Islet precursor cell (in vitro differentiated cells): ENCODE data around the gene CADM2.

Experiments
- DNase-seq: peaks from one replicate; pipeline ENCODE4 v3.0.0-alpha.2; 2018

Gene CADM2

DNA sequence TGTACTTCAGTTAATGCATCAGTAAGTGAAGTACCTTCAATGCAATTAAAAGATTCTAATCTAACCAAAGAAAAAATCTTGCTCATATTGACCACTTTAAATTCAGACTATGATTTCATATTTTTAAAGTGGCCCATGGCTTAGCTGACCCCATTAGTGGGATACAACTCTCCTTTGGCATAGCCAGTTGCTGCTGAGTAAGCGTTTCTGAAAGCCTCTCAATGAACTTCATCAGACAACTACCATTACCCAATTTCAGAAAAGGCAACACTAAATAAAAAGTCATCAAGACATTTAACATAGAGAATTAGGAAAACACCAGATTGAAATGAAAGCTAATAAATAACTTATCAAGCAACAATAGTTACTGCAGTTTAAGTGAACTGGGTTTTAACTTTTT is 27.0 kb downstream of the CADM2 start:
- no peak for DNase-seq

DNA sequence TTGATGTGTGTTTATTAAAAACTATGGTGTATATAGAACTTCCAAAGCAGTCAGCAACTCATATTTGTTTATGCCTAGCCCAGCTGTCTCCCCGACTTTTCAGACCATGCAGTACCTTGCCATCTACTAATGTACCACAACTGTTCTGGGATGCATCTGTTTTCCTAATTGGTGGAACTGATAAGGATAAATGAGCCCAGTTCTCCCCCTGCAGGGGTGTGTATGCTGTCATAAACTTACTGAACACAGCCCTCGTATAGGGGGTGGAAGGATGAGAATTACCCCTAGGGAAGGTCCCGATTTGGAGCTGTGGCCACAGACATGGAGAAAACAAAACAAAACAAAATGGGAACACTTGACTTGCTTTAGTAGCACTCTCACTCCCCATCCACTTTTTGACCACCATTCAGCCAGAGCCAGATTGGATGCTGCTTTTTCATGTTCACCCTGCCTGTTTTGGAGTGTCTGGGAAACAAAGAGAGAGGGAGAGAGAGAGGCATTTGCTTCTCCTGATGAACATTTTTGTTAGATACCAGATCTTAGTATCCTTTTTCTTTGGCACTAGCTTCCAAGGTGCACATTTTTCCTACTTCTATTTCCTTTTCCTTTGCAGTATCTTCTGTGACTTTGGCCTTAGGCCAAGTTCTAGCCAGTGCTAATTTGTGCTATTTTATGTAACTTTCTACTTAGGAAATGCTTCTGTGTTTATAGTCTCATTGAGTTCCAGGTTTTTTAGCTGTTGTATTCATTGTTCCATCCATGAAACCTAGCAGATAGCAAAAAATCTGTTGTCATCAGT is 29.1 kb downstream of the CADM2 start:
- no peak for DNase-seq

DNA sequence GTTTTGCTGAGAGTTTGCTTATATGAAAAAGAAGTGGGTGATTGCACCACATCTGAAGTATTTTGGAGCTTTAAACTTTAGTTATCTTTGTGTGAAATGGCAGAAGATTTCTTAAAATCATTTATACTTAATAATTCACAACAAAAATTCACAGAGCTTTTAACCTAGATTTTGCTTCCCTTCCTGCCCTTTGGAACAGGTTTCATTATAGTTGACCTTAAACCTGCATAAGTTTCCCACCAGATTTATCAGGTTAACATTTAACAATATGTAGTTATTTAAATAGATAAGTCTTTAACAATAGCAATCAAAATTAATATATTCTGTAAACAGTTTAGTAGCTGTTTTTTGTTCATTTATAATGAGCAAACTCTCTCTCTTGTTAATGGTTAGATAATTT is 30.3 kb downstream of the CADM2 start:
- no peak for DNase-seq

DNA sequence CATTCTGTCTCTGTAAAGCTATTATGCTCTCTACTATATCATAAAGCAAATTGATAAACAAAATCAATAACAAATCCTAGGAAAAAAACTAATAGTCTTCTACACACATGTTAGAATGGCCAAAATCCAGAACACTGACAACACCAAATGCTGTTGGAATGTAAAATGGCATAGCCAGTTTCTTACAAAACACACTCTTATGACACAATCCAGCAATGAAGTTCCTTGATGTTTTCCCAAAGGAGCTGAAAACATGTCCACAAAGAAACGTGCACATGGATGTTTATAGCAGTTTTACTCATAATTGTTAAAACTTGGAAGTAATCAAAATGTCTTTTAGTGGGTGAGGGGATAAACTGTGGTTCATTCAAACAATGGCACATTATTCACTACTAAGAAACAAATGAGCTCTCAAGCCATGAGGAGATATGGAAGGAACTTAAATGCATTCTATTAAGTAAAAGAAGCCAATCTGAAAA is 32.7 kb downstream of the CADM2 start:
- DNase-seq: no peak

- no peak for DNase-seq
Measured at GRCh38 chr3:84993956-84994355, 35.2 kb downstream of the CADM2 start.

- DNase-seq: no peak
Measured at GRCh38 chr3:84998545-84998944, 39.8 kb downstream of the CADM2 start.

DNA sequence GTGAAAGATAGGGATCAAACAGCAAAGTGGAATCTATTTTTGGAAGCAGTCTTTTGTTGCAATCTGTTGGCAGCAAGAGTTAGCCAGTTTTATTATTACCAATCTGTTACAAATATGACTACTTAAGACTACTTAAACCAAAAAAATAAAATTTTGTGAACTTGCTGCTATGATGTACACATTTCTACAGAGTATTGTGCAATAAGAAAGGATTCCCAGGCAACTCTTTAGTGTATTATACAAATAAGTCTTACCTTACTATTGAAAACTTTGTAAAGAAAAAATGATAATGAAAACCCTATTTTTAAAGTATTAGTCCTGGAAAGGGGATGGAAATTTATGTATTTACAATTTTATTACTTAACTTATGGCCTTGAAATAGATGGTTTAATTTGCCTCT is 44.7 kb downstream of the CADM2 start:
- DNase-seq: no peak

GRCh38 chr3:85004147-85004546 is 45.4 kb downstream of the CADM2 start:
- no peak for DNase-seq

DNA sequence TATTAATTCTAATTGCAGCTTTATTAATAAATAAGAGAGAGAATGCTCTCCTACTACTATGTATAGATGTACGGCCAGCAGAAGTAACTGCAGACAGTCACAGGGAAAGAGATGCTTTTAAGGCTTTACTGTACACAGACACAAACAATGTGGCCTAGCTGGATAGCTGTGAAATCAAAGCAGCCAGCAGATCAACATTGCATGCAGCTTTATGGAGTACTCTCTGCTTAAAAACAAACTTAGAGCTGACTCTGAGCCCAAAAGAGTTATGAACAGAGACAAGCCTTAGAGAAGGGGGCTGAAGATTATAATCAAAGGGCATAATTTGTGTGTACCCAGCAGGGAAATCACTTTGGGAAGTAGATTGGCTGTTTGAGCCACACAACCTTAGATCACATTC is 47.2 kb downstream of the CADM2 start:
- no peak for DNase-seq

- no peak for DNase-seq
Measured at GRCh38 chr3:85007195-85008094, 48.7 kb downstream of the CADM2 start.

- no peak for DNase-seq
Measured at GRCh38 chr3:85020828-85021227, 62.0 kb downstream of the CADM2 start.

- no peak for DNase-seq
Measured at GRCh38 chr3:85030052-85030451, 71.3 kb downstream of the CADM2 start.

DNA sequence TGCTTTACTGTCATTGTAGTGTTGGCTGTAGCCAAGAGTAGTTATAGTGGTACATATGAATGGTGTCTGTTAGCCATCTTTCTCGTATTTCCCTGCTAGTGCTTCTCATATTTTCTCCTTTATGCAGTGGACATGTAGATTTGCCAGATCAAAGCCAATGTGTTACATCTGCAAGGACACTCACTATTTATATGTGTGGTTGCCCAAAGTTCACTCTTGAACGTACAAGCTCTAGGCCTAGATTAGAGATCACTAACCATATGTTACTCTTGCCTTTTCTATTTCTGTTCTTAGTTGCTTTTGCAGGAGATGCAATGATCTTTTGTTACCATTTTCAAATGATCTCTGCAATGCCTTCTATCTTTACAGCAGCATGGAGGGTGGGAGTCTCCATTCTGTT is 78.4 kb downstream of the CADM2 start:
- no peak for DNase-seq

DNA sequence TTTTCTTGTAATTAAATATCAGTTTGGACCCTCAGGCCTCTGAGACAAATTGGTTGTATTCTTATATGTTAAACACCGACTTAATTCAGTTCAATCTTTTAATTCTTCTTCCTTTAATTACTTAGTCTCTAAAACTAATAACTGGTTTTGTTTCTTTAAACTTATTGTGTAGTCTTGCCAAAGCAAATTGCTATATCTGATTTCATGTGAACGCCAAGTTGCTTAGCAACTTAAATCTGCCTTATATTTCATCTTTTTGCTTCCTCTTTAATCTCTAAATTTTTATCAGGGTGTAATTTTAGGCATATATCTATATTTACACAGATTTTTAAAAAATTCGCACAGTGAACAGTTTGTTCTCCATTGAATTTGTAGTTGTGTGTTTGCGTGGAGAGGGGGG is 82.2 kb downstream of the CADM2 start:
- DNase-seq: no peak

DNA sequence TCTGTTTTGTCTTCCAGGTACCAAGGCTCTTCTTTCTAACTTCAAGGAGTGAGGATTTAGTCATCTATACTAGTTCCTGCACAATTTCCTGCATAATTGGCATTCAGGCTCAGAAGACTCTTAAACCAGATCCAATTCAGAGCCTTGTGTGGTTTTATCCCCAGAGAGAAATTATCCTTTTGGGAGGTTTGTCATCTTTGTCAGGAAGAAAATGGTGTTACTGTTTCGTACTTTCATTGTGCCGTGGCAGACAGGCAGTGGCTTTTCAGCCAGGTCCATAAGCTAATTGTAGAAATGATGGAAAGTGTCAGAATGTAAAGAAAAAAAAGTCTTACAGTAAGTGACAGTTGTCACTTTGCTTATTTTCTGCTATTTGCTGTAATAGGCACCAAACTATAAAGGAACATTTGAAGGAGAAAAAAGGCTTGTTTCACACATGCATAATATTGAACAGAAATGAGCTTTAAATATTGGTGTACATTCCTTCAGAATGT is 82.8 kb downstream of the CADM2 start:
- DNase-seq: no peak

DNA sequence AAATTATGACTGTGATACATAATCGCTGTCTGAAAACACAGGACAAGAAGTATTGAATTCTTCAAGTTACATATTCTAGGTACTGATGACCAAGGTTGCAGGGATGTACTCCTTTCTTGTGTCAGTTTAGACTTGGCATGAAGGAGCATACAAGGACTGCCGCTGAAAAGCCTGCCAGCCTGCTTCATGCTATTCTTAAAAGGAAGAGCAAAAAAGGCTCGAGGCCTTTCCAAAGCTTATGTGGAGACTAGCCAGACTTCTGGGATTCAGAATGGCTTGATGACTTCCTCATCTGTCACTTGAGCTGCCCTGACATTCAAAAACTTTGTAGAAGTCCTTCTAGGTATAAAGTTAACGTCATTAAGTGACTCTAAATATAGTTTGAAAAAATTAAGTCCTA is 92.0 kb downstream of the CADM2 start:
- no peak for DNase-seq

DNA sequence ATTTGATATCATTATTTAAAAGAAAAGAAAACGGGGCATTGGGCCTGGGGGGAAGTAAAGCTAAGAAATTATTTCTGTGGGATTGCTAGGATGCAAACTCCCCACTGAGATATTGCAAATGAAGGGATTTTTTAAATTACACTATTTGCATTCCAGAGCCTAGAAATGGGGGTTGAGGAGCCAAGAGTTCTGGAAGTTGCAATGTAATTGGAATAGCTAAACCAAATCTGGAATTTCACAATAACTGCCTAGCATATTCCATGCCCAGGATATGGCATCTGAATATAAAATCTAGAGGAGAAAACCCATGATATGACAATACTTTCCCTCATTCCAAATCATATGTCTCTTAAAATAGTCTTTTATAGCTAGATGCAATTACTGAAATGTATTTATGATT is 93.0 kb downstream of the CADM2 start:
- DNase-seq: no peak

- no peak for DNase-seq
Measured at GRCh38 chr3:85053626-85054025, 94.8 kb downstream of the CADM2 start.

DNA sequence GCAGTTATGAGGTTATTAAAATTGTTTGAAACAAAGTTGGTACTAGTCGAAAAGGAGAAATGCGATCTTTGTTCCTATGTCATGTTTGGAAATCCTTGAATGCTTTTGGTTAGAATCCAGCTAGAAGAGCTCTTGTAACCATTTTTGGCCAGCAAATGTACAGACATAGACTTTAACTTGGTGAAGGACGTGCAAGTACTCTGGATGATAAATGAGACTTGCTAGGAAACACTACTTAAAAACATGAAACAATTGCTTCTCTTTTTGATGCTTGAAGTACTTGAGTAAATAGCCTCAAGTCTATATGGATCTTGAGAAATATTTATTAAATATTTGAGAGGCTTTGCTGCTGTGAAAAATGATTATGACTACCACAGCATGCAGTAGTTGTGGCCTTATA is 95.8 kb downstream of the CADM2 start:
- DNase-seq: no peak

GRCh38 chr3:85068911-85069310 is 110.1 kb downstream of the CADM2 start:
- no peak for DNase-seq

DNA sequence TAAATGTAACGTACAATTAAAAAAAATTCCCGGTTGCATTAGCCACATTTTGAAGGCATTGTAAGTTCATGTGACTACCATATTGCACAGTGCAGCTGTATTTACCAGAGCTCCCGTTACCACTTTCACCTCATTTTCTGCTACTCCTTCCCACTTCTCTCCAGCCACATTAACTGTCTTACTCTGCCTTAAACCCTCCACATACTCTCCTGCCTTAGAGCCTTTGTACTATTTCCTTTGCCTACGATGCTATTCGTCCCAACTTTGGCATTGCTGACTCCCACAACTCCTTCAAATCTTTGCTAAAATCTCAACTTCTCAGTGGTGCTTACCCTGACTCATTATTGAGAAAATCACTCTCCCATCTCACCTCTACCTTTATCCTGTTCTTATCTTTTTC is 115.2 kb downstream of the CADM2 start:
- no peak for DNase-seq

DNA sequence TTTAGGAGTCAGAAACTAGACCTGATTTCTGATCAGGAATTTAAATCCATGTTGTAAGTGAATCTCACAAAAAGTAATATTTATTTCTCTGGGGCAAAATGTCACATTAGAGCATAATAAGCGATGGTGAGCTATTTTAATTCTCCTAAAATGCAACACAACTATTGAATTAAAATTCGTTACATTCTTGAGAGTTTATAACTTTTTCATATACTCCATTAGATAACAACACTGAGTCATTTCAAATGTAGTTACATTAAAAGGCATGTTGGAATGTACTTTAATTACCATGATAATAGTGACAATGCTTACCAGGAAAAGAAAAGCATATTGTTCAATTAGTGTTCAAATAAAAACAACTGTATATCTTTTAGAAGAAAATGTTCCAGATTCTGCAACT is 116.9 kb downstream of the CADM2 start:
- DNase-seq: no peak

GRCh38 chr3:85077018-85077417 is 118.2 kb downstream of the CADM2 start:
- DNase-seq: no peak
